HG03439 (cell line): ENCODE data around the gene TBP.

Source experiments
- ATAC-seq: cut with Tn5 transposase; IDR thresholded peaks from one replicate; pipeline ENCODE4 v1.9.1; 2021; ENCODE audit warnings: mild to moderate bottlenecking, moderate library complexity; ENCODE audit not compliant: unreplicated experiment

TBP gene

DNA sequence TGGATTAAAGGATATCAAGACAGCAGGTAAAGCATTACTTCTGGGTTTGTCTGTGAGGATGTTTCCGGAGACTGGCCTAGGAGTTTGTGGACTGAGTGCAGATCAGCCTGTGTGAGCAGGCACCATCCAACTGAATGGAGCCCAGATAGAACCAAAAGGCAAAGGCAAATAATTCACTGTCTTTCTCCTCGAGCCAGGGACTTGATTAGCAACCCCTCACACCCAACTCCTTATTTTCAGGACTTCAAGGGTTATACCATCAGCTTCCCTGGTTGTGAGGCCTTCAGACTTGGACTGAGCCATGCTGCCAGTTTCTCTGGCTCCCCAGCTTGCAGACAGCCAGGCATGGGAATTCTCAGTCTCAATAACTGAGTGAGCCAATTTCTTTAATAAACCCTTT lies 20.4 kb upstream of the TBP start:
- ATAC-seq = no peak

DNA sequence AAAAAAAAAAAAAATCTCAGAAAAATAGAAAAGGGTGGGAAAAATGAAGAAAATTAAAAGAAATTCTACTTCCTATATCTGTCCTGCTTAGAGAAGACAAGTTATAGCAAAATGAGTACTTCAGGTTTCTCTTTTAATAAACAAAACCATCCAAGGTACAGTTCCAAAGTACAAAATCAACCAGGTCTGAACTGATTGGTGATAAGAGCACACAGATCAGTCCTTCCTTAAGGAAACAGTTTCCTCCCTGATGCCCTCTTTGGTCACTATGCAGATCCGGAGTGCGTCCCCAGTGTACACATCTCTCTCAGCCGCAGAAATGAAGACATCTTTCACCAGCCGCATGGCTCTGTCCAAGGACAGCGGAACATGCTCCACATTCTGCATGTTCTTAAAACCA lies 19.2 kb upstream of the TBP start:
- ATAC-seq = no peak

DNA sequence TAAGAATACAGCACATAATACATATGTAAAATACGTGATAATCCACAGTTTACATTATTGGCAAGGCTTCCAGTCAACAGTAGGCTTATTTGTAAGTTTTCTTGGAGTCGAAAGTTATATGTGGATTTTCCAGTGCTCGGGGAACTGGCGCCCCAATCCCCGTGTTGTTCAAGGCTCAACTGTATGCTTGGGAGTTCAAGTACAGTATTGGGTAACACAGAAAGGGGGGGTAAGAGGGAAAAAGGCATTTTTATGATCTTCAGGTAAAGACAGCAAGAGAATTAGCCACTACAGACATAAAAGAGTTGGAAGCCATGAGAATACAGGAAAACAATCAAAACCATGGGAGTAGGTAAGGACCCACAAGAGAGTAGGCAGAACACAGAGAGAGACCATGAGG lies 17.5 kb upstream of the TBP start:
- ATAC-seq = no peak

DNA sequence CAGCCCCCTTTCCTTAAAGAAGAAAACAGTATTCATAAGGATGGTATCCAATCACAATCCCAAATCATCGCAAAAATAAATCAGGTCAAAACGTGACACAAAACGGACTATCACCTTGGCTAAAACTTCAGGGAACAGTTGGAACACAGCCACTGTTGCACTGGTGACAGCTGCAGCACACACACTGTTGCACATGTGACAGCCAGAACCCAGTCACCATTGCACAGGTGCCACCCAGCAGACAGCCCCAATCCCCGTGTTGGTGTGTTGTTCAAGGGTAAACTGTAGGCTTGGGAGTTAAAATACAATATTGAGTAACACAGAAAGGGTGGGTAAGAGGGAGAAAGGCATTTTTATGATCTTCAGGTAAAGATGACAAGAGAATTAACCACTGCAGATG lies 16.8 kb upstream of the TBP start:
- ATAC-seq = no peak

DNA sequence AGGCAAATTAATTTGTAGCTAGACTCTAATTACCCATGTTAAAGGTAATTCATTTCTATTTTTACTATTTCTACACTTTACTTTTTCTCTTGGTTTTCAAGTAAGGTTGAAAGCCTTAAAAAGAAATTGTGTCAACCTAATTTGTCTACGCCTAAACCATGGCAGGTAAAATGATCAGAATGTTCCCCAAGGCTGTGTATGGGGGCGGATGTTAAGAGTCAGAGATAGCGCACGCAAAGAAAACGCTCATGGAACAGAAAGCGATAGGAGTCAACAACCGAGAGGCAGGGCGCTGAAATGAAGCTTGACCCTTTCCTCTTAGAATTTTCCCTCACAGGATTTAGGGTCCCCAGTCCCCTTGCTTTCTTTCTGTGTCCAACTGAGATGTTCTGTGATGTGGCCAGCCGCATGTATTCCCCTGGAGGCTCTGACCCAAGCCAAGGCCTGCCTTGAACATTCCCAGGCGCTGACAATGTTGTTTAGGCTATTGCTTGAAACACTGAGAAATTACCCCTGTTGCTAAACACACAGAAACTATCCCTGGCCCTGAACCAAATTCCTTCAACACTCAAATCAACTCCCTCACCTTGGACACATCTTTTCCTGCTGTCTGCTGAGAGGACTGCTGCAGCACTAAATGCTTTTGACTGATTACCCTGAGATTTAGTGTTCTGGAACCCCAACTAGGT lies 12.0 kb upstream of the TBP start:
- ATAC-seq = no peak

DNA sequence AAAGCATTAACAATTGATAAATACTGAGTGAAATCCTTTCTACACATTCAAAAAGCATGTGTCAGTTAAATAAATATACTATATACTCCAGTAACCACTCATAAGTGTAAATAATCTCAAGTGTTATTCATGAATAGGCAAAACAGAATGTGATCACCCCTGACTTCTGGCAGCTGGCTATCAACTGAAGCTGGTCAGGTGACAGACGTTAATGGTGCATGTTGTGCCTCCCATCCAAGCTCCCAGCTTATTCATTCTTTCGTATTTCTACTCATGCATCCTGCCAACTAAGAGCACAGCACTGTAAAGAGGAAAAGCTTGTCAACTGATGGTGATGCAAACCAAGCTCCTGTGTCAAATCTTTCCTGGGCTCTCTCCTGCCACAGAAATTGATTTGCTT lies 8.8 kb upstream of the TBP start:
- no peak for ATAC-seq

GRCh38 chr6:170552765-170553533 lies 1.2 kb upstream of the TBP start, which contains the start of gene PSMB1:
TSS of gene PSMB1 (minus strand) at chr6:170553307. CDS start at chr6:170553242, 65 bp downstream.
- ATAC-seq = peak; percentile 56

GRCh38 chr6:170553534-170554012 lies 596 bp upstream of the TBP start:
- ATAC-seq = peak; percentile 34

- ATAC-seq = no peak
Measured at GRCh38 chr6:170554796-170555137, 598 bp downstream of the TBP start.

DNA sequence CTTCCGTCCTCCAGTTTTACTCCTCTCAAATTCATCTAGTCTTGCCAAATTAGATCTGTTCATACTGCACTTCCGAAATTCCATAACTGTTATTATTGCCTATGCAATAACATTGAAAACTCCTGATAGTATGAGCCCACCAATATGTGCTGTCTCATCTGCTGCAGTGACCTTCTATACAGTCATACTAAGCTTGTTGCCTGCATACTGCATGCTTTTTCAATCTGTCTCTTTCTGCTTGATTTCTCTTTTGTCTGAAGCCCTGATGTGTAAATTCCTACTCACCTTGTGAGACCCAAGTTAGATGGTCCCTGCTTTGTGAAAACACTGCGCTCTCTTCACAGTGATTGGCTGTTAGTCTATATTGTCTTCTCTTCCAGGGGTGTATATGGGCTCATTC lies 1.1 kb downstream of the TBP start:
- no peak for ATAC-seq

DNA sequence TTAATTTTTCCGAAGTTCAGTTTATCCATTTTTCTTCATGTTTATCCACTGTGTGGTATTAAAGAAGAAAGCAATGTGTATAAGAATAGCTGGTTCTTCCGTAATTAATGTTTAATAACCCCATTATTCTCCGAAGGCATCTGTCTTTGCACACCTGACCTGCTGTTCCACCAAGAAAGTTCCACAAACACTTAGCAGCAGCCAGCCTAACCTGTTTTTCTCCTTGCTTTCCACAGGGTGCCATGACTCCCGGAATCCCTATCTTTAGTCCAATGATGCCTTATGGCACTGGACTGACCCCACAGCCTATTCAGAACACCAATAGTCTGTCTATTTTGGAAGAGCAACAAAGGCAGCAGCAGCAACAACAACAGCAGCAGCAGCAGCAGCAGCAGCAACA lies 7.4 kb downstream of the TBP start:
- ATAC-seq = no peak

- ATAC-seq = no peak
Measured at GRCh38 chr6:170564936-170565530, 10.9 kb downstream of the TBP start.

DNA sequence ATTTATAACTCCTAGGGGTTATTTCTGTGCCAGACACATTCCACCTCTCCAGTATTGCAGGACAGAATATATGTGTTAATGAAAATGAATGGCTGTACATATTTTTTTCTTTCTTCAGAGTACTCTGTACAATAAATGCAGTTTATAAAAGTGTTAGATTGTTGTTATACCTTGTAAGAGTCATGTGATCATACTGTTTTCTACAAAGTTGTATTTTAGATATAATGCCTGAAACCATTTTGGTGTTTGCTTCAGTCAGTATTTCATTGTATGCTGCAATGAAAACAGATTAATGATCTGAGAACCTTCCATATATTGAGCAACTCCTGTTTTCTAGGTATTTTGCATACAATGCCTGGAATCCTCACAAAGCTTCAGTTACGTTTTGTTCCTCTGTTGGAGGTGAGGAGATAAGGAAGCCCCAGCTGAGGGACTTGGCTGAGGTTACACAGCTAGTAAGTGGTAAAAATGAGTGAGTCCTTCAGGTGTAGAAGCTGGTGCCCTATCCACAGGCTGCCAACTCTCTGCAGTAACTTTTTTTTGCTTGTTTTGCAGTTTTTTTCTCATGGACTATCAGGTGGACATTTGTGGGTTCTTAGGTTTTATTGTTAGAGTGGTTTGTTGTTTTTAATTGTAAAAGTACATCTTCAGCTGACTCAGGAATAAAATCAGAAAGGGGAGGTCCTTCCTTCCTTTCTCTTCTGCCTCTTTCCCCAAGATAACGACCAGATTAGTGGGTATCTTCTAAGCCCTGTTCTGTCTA lies 18.7 kb downstream of the TBP start:
- no peak for ATAC-seq

DNA sequence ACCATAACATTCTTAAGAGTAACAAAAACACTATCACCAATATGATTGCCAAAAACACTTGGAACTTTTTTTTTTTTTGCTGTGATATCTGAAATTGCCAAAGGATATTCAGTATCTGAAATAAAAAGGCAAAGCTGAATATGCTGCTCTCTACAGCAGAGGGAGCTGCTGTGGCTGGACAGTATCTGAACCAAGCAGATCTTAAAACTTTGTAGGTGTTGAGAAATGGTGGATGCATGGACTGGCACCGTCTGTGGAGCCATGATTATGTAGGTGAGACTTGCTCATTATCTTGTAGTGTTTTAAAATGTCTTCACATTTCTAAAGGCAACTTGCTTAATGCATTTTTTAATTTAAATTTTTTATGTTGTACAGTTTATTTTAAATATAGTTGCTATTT lies 21.1 kb downstream of the TBP start:
- no peak for ATAC-seq

DNA sequence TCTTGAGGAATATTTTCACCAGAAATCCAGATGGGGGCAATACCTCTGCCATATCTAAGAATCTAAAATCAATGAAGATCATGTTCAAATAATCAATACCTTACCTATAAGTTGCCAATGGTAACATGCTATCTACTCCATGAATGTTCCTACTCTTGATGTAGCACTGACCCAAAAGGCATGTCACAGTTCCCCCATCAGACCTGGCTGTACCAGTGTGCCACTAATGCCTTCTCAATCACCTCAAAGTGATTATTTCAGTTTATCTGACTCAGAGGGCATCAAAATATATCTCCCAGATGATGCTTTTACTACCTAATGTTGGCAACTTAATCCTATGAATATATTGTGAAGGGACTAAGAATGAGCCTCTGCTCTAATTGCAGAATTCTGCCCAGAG lies 24.7 kb downstream of the TBP start:
- no peak for ATAC-seq

- ATAC-seq = no peak
Measured at GRCh38 chr6:170583756-170584180, 29.6 kb downstream of the TBP start.

DNA sequence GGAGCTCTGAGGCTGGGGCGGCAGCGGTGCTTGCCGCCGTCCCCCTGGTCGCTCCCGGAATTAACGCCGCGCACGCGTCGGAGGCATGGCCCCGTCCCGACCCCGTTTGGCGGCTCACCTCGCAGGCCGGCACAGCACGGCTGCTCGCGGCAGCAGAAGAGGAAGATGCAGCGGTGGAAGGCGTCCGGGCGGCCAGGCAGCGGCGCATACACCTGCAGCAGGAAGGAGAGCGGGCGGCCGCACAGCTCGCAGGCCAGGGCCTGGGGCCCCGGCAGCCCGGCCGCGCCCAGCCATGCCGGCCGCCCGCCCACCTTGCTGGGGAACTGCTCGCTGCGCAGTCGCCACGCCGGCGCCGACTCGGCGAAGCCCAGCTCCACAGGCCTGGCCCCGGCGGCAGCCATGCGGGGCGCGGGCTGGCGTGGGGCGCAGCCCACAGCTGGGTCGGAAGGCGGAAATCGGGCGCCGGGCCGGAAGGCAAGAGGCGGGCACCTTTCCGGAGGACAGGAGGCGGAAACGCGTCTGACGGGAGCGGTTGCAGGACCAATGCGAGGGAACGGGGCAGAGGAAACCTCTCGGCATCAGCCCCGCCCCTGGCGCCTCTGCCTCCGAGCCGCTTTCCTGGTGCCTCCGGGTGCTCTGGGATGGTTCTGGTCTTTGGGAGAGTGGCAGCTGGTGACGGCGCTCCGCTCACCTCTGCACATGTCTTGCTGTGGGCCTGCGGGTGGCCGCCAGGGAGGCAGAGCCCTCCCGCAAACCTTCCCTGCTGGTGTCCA lies 30.2 kb downstream of the TBP start, which contains the start of gene PDCD2:
TSS of gene PDCD2 (minus strand) at position 457 of the 773 bp plus-strand sequence. CDS start at position 401, 56 bp downstream.
- ATAC-seq = peak; percentile 99

DNA sequence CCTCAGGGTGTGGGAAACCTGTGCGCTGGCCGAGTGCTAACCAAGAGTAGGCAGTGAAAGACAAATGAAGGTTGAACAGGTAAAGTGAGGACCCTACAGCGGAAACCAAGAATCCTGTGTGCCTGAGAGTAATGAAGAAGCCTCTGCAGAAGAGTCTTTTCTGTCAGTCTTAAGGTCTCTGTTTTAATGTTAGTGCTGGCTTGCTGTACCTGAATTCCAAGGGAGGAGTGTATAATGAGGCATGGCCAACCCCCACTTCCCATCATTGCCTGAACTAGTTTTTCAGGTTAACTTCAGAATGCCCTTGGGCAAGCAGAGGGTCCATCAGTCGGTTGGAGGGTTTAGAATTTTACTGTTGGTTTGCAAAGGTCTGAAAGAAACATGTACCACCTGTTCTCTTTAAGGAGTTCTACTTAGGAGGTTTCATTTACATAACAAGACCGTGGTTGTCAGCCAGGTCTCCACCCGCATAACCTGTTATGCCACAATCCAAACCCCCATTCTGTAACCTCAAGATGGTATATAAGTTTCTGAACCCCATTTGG lies 30.9 kb downstream of the TBP start:
- peak; percentile 39 for ATAC-seq

GRCh38 chr6:170590725-170591124 lies 36.6 kb downstream of the TBP start:
- no peak for ATAC-seq

- no peak for ATAC-seq
Measured at GRCh38 chr6:170596426-170596825, 42.3 kb downstream of the TBP start.
